Activated T-cell treated with anti-CD3 and anti-CD28 coated beads, Interleukin-2, amount 50 U/mL, for 72 hours (primary cell): Measurements from ENCODE around the gene PAXX. TPM values are rescaled to one million over a fixed set of nuclear protein-coding genes. Genes with fewer than 3 reads are reported as not detected.

ENCODE experiments used
- ATAC-seq, 2 donors: fragments of 150-1000 bp; cut with Tn5 transposase; replicated peaks in 1 of 2; 2 replicates each; pipeline ENCODE4 v1.10.0; 2021; ENCODE audit warnings: moderate library complexity in 2 of 2, mild to moderate bottlenecking in 1 of 2
- DNase-seq, 2 donors: peaks; one replicate each; pipeline ENCODE4 v3.0.0; 2021 to 2022; ENCODE audit warnings: mixed read lengths in 1 of 2
- H3K27ac Mint-ChIP-seq: one replicate; pipeline ENCODE4 v1.8.0; 2022; ENCODE audit warnings: mild to moderate bottlenecking, moderate library complexity, mixed read lengths
- H3K27me3 Mint-ChIP-seq: one replicate; pipeline ENCODE4 v1.8.0; 2022; ENCODE audit warnings: low read depth, mixed read lengths
- H3K36me3 Mint-ChIP-seq, 2 donors: one replicate each; pipeline ENCODE4 v1.8.0; 2022; ENCODE audit warnings: mixed read lengths in 2 of 2, mild to moderate bottlenecking in 1 of 2; ENCODE audit not compliant: insufficient read depth in 2 of 2
- H3K4me1 Mint-ChIP-seq: one replicate; pipeline ENCODE4 v1.8.0; 2022; ENCODE audit warnings: low read depth, mixed read lengths
- H3K4me3 Mint-ChIP-seq, 2 donors: one replicate each; pipeline ENCODE4 v1.8.0; 2022; ENCODE audit warnings: mild to moderate bottlenecking in 2 of 2, mixed read lengths in 2 of 2, moderate library complexity in 2 of 2
- H3K9me3 Mint-ChIP-seq, 2 donors: one replicate each; pipeline ENCODE4 v1.8.0; 2022; ENCODE audit warnings: mixed read lengths in 2 of 2
- total RNA-seq, 2 donors: library from RNA; stranded (reverse); gene quantifications; one replicate each; pipeline ENCODE4 v1.2.3, GENCODE V29; 2022

Gene PAXX, protein sequence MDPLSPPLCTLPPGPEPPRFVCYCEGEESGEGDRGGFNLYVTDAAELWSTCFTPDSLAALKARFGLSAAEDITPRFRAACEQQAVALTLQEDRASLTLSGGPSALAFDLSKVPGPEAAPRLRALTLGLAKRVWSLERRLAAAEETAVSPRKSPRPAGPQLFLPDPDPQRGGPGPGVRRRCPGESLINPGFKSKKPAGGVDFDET
- total RNA-seq = 10 to 100 TPM; 51.8 to 56.9 TPM

- H3K36me3 Mint-ChIP-seq = no peaks in the 10 kb centered on the region
Measured at GRCh38 chr9:136991993-136992818, at the start of gene PAXX. PAXX (plus strand) TSS chr9:136992422; CDS start chr9:136992444, 22 bp downstream.

GRCh38 chr9:136942881-136943230 lies 49.4 kb upstream of the PAXX start:
- H3K9me3 Mint-ChIP-seq = no peaks in the 10 kb centered on the region
- H3K4me1 Mint-ChIP-seq = peaks cover 14% of the 10 kb centered on the region
- no peaks in the 10 kb centered on the region for H3K27me3 Mint-ChIP-seq
- DNase-seq (no peak), ATAC-seq (no peak)
- peak overlapping the region; percentile 55 to 80 for H3K4me3 Mint-ChIP-seq
- H3K36me3 Mint-ChIP-seq = peaks cover 1 to 6% of the 10 kb centered on the region in 2 donors
- H3K27ac Mint-ChIP-seq = no peak overlapping the region

More at GRCh38 chr9:136991993-136992818, at the start of gene PAXX:
- H3K27me3 Mint-ChIP-seq = no peaks in the 10 kb centered on the region
- H3K27ac Mint-ChIP-seq = peak within 1 kb of the TSS; percentile 54
- DNase-seq = peak; percentile 96 to 99
- peak within 1 kb of the TSS; percentile 85 to 88 for H3K4me3 Mint-ChIP-seq
- peaks cover 22% of the 10 kb centered on the region for H3K4me1 Mint-ChIP-seq
- ATAC-seq = peak; percentile 90 to 93
- H3K9me3 Mint-ChIP-seq = no peaks in the 10 kb centered on the region

- peak; percentile 59 to 62 for DNase-seq
- H3K27me3 Mint-ChIP-seq = no peaks in the 10 kb centered on the region
- peaks cover 1 to 5% of the 10 kb centered on the region in 2 donors for H3K36me3 Mint-ChIP-seq
- H3K4me3 Mint-ChIP-seq = peak overlapping the region; percentile 79 to 80
- H3K4me1 Mint-ChIP-seq = peaks cover 16% of the 10 kb centered on the region
- ATAC-seq = peak; percentile 32 to 39
- H3K9me3 Mint-ChIP-seq = no peaks in the 10 kb centered on the region
- peak overlapping the region; percentile 61 for H3K27ac Mint-ChIP-seq
Measured at GRCh38 chr9:136943291-136944211, 48.7 kb upstream of the PAXX start.

GRCh38 chr9:136944212-136944518 lies 48.1 kb upstream of the PAXX start:
- ATAC-seq = peak; percentile 47 to 58
- Mint-ChIP-seq H3K4me1 (peaks cover 19% of the 10 kb centered on the region), H3K27ac (no peak overlapping the region)

GRCh38 chr9:136944519-136945332 lies 47.5 kb upstream of the PAXX start, which contains the start of the genes C8G and FBXW5:
C8G (plus strand) TSS chr9:136945243; CDS start chr9:136945321, 78 bp downstream.
FBXW5 (minus strand) TSS chr9:136944738; CDS start chr9:136944083, 655 bp downstream.
- peak; percentile 96 to 98 for DNase-seq
- Mint-ChIP-seq H3K4me1 (peaks cover 19% of the 10 kb centered on the region), H3K36me3 (peaks cover 0 to 1% of the 10 kb centered on the region in 2 donors), H3K27ac (peak within 1 kb of the TSS; percentile 61), H3K27me3 (no peaks in the 10 kb centered on the region), H3K4me3 (peak within 1 kb of the TSS; percentile 79 to 80), H3K9me3 (no peaks in the 10 kb centered on the region)
- peak; percentile 81 to 83 for ATAC-seq

More at GRCh38 chr9:136944212-136944518, 48.1 kb upstream of the PAXX start:
- Mint-ChIP-seq H3K9me3 (no peaks in the 10 kb centered on the region), H3K4me3 (peak overlapping the region; percentile 79 to 80), H3K36me3 (peaks cover 1% of the 10 kb centered on the region in 2 donors), H3K27me3 (no peaks in the 10 kb centered on the region)
- no peak for DNase-seq

GRCh38 chr9:136945333-136946227 lies 46.6 kb upstream of the PAXX start:
- H3K27me3 Mint-ChIP-seq = no peaks in the 10 kb centered on the region
- DNase-seq (no peak), ATAC-seq (no peak)
- H3K27ac Mint-ChIP-seq = no peak overlapping the region
- no peaks in the 10 kb centered on the region for H3K9me3 Mint-ChIP-seq
- peaks cover 0 to 1% of the 10 kb centered on the region in 2 donors for H3K36me3 Mint-ChIP-seq
- peaks cover 24% of the 10 kb centered on the region for H3K4me1 Mint-ChIP-seq
- no peak overlapping the region for H3K4me3 Mint-ChIP-seq

- no peak overlapping the region for H3K27ac Mint-ChIP-seq
- H3K9me3 Mint-ChIP-seq = no peaks in the 10 kb centered on the region
- H3K27me3 Mint-ChIP-seq = no peaks in the 10 kb centered on the region
- ATAC-seq (no peak), DNase-seq (no peak)
- H3K4me1 Mint-ChIP-seq = peaks cover 24% of the 10 kb centered on the region
- H3K36me3 Mint-ChIP-seq = peaks cover 0 to 1% of the 10 kb centered on the region in 2 donors
- H3K4me3 Mint-ChIP-seq = no peak overlapping the region
Measured at GRCh38 chr9:136946228-136947027, 45.8 kb upstream of the PAXX start.

DNA sequence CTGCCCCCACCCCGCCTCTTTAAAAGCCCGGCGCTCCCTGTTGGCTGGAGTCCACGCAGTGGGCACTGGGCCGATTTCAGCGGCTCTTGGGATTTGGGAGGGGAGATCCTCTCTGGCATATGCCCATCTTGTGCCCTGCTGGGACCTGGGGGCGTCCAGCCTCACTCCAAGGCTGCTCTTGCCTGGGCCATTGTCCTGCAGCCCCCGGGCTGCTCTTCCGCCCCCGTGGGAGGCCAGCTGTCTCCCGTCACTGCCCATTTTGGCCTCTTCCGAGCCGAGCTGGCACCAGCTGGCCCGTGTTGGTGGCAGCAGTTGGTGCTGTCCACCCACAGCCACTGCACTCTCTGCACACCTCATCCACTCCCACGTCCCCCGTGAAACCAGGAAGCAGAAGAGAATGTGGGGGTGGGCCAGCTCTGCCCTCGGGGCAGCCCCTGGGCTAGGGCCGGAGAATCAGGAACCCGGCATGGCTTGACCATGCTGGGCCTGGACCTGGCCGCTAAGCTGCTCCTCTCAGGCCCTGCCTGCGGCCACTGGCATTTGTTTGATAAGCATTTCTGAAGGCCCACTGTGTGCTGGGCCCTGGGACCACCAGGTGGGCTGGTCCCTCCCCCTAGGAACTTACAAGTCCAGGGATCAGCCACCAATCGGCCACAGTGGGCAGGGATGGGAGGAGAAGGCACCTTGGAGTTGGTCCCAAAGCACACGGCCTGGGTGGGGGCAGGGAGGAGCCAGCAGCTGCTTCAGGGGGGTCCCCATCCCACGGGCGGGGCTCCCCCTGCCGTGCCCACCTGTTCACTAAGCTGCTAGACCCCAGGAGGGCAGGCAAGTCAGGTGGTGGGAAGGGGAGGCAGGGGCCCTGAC lies 45.0 kb upstream of the PAXX start:
- Mint-ChIP-seq H3K36me3 (no peaks in the 10 kb centered on the region), H3K4me3 (no peak overlapping the region), H3K9me3 (no peaks in the 10 kb centered on the region), H3K4me1 (peaks cover 24% of the 10 kb centered on the region), H3K27me3 (no peaks in the 10 kb centered on the region), H3K27ac (no peak overlapping the region)
- no peak for ATAC-seq
- DNase-seq = no peak

GRCh38 chr9:136947955-136948510 lies 44.2 kb upstream of the PAXX start:
- H3K4me1 Mint-ChIP-seq = peaks cover 24% of the 10 kb centered on the region
- peak in 1 of 2 donors; percentile 41 for DNase-seq
- H3K36me3 Mint-ChIP-seq = no peaks in the 10 kb centered on the region
- H3K27me3 Mint-ChIP-seq = no peaks in the 10 kb centered on the region
- H3K27ac Mint-ChIP-seq = no peak overlapping the region
- no peak for ATAC-seq
- no peaks in the 10 kb centered on the region for H3K9me3 Mint-ChIP-seq
- H3K4me3 Mint-ChIP-seq = peak overlapping the region; percentile 32 to 81

GRCh38 chr9:136949239-136949816 lies 42.9 kb upstream of the PAXX start:
- Mint-ChIP-seq H3K27me3 (no peaks in the 10 kb centered on the region), H3K4me1 (peaks cover 24% of the 10 kb centered on the region)
- ATAC-seq = no peak

More at GRCh38 chr9:136949239-136949816, 42.9 kb upstream of the PAXX start:
- no peaks in the 10 kb centered on the region for H3K36me3 Mint-ChIP-seq
- H3K9me3 Mint-ChIP-seq = no peaks in the 10 kb centered on the region
- H3K4me3 Mint-ChIP-seq = peak overlapping the region; percentile 79 to 81
- DNase-seq = no peak
- peak overlapping the region; percentile 57 for H3K27ac Mint-ChIP-seq
